OCI-LY1 (cell line): Measurements from ENCODE around the gene GRK6.
A peak's percentile ranks its signal among the peaks of the same experiment; 100 is the strongest.

Experiments used
- H2AFZ ChIP-seq: fragments of 200-600 bp; sonication (generic), shearing (Covaris generic); 2 replicates; pipeline ENCODE4 v1.6.0; 2014; ENCODE audit warnings: antibody characterized with exemption, mild to moderate bottlenecking, low read length
- H3F3A ChIP-seq: fragments of 200-600 bp; sonication (generic), shearing (Covaris generic); 2 replicates; pipeline ENCODE4 v1.6.0; 2014; ENCODE audit warnings: mild to moderate bottlenecking, antibody characterized with exemption, low read length, moderate library complexity; ENCODE audit not compliant: insufficient read depth
- H3K27ac ChIP-seq: fragments of 200-600 bp; sonication (generic); 2 replicates; pipeline ENCODE4 v1.5.1; 2014; ENCODE audit warnings: low read length, mixed run types, mild to moderate bottlenecking, low read depth; ENCODE audit not compliant: poor library complexity, severe bottlenecking
- H3K27me3 ChIP-seq: fragments of 200-600 bp; sonication (generic); 2 replicates; pipeline ENCODE4 v1.6.0; 2014; ENCODE audit warnings: antibody characterized with exemption, mild to moderate bottlenecking, low read length, moderate library complexity; ENCODE audit not compliant: insufficient read depth
- H3K36me3 ChIP-seq: fragments of 200-600 bp; sonication (generic); 2 replicates; pipeline ENCODE4 v1.6.1; 2014; ENCODE audit warnings: mild to moderate bottlenecking, antibody characterized with exemption, low read length, moderate library complexity, mixed read lengths; ENCODE audit not compliant: insufficient read depth
- H3K4me1 ChIP-seq: fragments of 200-600 bp; sonication (generic); 2 replicates; pipeline ENCODE4 v1.5.1; 2014; ENCODE audit warnings: mild to moderate bottlenecking, low read length, moderate library complexity; ENCODE audit not compliant: insufficient read depth, severe bottlenecking
- H3K4me2 ChIP-seq: fragments of 200-600 bp; sonication (generic), shearing (Covaris generic); 2 replicates; pipeline ENCODE4 v1.6.1; 2014; ENCODE audit warnings: low read length
- H3K4me3 ChIP-seq: fragments of 200-600 bp; sonication (generic); 2 replicates; pipeline ENCODE4 v1.5.1; 2014; ENCODE audit warnings: low read length, low read depth, mild to moderate bottlenecking, mixed read lengths; ENCODE audit not compliant: poor library complexity, severe bottlenecking
- H3K79me2 ChIP-seq: fragments of 200-600 bp; shearing (Covaris generic); 2 replicates; pipeline ENCODE4 v1.6.1; 2016; ENCODE audit warnings: mixed run types, low read length, mixed read lengths; ENCODE audit not compliant: insufficient read depth
- H3K9ac ChIP-seq: fragments of 200-600 bp; sonication (generic), shearing (Covaris generic); 2 replicates; pipeline ENCODE4 v1.6.1; 2014; ENCODE audit warnings: mild to moderate bottlenecking, low read length, mixed read lengths
- H3K9me2 ChIP-seq: fragments of 200-600 bp; sonication (generic), shearing (Covaris generic); 2 replicates; pipeline ENCODE4 v1.6.1; 2014; ENCODE audit warnings: low read depth, mild to moderate bottlenecking, low read length, mixed read lengths
- H3K9me3 ChIP-seq: fragments of 200-600 bp; shearing (Covaris generic); 2 replicates; pipeline ENCODE4 v1.6.1; 2014; ENCODE audit warnings: low read length, mixed read lengths
- H4K20me1 ChIP-seq: fragments of 200-600 bp; sonication (generic), shearing (Covaris generic); 2 replicates; pipeline ENCODE4 v1.6.0; 2016; ENCODE audit warnings: mild to moderate bottlenecking, low read length; ENCODE audit not compliant: insufficient read depth
- EZH2 ChIP-seq: fragments of 200-600 bp; sonication (generic), shearing (Covaris generic); IDR thresholded peaks from 2 replicates; pipeline ENCODE4 v1.8.0; 2017; ENCODE audit warnings: borderline replicate concordance, mixed run types, mild to moderate bottlenecking, antibody characterized with exemption, low read length, moderate library complexity, mixed read lengths
- TF ChIP-seq, protein P1 (sequence below): fragments of 200-600 bp; sonication (generic), shearing (Covaris generic); IDR thresholded peaks from 2 replicates; pipeline ENCODE4 v1.5.1; 2017; ENCODE audit warnings: mild to moderate bottlenecking, antibody characterized with exemption, low read length, moderate library complexity, mixed read lengths

Gene GRK6

DNA sequence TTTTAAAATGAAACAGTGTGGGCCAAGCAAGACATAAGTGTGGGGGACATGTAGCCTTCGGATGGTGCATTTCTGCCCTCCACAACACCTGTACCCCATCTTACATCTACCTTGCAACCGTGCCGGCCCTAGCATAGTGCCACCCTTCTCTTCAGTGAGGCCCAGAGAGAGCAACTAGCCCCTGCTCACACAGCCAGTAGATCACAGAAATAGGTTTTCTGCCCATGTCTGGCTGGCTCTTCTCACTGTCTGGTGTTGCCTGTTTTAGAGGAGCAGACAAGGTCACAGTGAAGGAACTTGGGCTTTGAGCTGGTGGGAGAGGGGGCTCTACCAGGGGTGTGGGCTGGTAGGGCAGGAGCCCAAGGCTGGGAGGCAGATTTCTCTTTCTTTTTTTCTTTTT, 59.8 kb downstream of the GRK6 start:
- H3K9ac ChIP-seq, result no peak overlapping the region
- no peaks in the 10 kb centered on the region for H4K20me1 ChIP-seq
- no peaks in the 10 kb centered on the region for H3K9me2 ChIP-seq
- no peak overlapping the region for H3K4me2 ChIP-seq
- no peak for TF ChIP-seq EZH2
- TF ChIP-seq, protein P1, sequence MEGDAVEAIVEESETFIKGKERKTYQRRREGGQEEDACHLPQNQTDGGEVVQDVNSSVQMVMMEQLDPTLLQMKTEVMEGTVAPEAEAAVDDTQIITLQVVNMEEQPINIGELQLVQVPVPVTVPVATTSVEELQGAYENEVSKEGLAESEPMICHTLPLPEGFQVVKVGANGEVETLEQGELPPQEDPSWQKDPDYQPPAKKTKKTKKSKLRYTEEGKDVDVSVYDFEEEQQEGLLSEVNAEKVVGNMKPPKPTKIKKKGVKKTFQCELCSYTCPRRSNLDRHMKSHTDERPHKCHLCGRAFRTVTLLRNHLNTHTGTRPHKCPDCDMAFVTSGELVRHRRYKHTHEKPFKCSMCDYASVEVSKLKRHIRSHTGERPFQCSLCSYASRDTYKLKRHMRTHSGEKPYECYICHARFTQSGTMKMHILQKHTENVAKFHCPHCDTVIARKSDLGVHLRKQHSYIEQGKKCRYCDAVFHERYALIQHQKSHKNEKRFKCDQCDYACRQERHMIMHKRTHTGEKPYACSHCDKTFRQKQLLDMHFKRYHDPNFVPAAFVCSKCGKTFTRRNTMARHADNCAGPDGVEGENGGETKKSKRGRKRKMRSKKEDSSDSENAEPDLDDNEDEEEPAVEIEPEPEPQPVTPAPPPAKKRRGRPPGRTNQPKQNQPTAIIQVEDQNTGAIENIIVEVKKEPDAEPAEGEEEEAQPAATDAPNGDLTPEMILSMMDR, result no peak
- no peak overlapping the region for H3K4me3 ChIP-seq
- H3K36me3 ChIP-seq, result peaks cover 14% of the 10 kb centered on the region
- H2AFZ ChIP-seq, result no peak overlapping the region
- H3K9me3 ChIP-seq, result no peaks in the 10 kb centered on the region
- H3K27me3 ChIP-seq, result no peaks in the 10 kb centered on the region
- no peaks in the 10 kb centered on the region for H3K79me2 ChIP-seq
- no peak overlapping the region for H3K27ac ChIP-seq
- peaks cover 26% of the 10 kb centered on the region for H3K4me1 ChIP-seq
- no peaks in the 10 kb centered on the region for H3F3A ChIP-seq

DNA sequence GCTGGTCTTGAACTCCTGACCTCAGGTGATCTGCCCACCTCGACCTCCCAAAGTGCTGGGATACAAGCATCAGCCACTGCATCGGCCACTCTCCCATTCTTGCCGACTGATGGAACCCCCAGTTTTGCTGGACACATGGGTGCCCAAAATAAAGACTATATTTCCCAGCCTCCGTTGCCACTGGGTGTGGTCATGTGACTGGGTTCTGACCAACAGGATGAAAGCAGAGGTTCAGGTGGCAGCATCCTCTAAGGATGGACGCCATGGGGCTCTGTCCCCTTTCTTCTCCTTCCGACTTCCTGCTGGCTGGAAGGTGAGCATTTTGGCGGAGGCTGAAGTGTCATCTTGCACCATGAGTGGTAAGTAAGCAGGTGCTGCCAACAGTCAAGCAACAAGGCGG, 60.7 kb downstream of the GRK6 start:
- Histone ChIP-seq H3K9ac (no peak overlapping the region), H3K27me3 (no peaks in the 10 kb centered on the region), H3K27ac (no peak overlapping the region), H3F3A (no peaks in the 10 kb centered on the region), H3K9me3 (no peaks in the 10 kb centered on the region), H3K4me1 (peaks cover 27% of the 10 kb centered on the region), H3K9me2 (no peaks in the 10 kb centered on the region), H3K4me2 (no peak overlapping the region), H3K79me2 (no peaks in the 10 kb centered on the region), H2AFZ (no peak overlapping the region), H4K20me1 (no peaks in the 10 kb centered on the region), H3K36me3 (peaks cover 14% of the 10 kb centered on the region), H3K4me3 (no peak overlapping the region)
- TF ChIP-seq, protein P1, result no peak
- TF ChIP-seq EZH2, result no peak

DNA sequence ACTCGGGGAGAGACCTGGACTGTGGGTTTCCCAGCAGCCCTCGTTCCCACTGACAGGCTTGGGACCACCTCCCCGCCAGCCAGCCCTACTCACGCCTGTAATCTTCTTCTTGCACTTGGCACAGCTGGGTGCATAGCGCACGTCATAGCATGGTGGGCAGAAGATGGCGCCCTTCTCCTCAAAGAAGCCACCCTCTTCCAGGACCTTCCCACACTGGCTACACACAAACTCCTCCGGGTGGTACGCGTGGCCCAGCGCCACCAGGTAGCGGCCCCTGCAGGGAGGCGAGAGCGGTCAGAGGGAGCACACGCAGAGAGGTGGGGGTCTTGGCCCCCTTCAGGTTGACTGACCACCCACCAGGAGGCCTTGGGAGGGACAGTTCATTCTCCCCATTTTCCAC, 61.5 kb downstream of the GRK6 start:
- Histone ChIP-seq H3K9ac (no peak overlapping the region), H3K27me3 (no peaks in the 10 kb centered on the region), H3K36me3 (peaks cover 14% of the 10 kb centered on the region), H3K9me2 (no peaks in the 10 kb centered on the region), H2AFZ (no peak overlapping the region), H3K27ac (no peak overlapping the region), H3K79me2 (no peaks in the 10 kb centered on the region), H4K20me1 (no peaks in the 10 kb centered on the region), H3K4me1 (peaks cover 27% of the 10 kb centered on the region), H3K9me3 (no peaks in the 10 kb centered on the region), H3K4me3 (no peak overlapping the region), H3F3A (no peaks in the 10 kb centered on the region), H3K4me2 (no peak overlapping the region)
- TF ChIP-seq, protein P1, result peak; percentile 23; the same call in 1 of the 2 replicates
- TF ChIP-seq EZH2, result no peak
